ENCODE results near the gene COL7A1.

COL7A1 gene

DNA sequence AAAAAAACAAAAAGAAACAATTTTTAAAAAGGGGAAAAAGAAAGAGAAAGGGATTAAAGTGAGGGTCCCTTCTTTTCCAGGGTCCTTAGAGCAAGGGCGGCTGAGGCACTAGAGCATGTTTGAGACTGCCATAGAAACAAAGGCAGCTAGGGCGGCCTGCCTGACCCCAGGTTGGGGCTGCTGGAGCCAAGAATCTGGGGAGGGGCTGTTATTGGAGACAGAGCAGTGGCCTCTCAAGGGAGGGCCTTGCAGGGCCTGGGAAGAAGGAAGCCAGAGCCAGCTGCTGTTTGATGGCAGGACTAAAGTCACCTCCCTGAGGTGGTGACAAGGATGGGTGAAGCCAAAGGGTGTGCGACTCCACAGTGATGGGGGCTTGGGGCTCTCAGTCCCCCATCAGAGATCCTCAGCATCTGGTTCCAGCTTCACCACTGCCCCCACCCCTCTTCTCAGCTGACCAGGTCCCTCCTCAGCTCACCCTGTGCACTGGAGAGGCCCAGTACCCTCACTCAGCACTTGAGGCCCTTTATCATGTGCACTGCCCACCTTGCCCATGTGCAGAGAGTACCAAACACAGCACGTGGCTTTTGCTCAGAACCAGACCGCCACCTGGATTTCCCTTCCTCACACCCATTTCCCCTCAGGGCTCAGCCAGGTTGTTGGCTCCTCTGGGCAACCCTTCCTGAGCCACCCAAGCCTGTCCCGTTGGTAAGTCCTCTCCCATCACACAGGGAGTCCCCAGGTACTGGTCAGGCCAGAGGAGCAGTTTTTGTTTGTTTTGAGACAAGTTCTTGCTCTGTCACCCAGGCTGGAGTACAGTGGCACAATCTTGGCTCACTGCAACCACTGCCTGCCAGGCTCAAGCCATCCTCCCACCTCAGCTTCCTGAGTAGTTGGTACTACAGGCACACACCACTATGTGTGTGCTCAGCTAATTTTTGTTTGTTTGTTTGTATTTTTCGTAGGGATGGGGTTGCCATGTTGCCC, 24.7 kb upstream of the COL7A1 start:
- no peak for DNase-seq

DNA sequence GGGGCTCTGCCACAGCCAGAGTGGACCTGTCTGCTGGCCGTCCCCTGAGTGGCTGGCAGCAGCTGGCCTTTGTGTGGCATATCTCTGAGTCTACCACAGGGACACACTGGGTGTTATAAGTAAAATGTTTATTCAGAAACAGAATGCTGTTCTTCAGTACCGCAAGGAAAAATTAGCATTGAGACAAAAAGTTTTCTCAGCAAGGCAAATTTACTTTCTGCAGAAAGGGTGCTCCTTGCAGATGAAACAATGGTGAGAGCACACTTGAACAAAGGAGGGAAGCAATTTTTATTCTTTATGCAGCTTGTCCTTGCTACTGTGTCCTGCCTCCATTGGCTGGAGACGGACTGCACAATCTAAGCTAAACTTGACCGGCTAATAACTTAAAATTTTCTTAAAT, 22.4 kb upstream of the COL7A1 start:
- no peak for DNase-seq

DNA sequence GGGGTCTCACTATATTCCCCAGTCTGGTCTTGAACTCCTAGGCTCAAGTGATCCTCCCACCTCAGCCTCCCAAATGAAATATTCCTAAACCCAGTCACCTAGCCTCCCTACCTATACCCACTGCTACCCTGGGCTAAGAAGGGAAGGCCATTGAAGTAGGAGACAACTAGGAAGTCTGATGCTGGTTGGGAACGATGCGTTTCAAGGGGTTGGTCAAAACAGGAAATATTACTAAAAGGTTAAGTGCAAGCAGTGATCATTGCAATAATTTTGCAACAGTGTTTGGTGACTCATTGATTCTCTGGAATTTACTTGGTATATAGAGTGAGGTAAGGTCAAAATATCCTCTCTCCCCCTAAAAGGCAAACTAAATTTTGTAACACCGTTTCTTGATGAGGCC, 18.9 kb upstream of the COL7A1 start:
- no peak for DNase-seq

DNA sequence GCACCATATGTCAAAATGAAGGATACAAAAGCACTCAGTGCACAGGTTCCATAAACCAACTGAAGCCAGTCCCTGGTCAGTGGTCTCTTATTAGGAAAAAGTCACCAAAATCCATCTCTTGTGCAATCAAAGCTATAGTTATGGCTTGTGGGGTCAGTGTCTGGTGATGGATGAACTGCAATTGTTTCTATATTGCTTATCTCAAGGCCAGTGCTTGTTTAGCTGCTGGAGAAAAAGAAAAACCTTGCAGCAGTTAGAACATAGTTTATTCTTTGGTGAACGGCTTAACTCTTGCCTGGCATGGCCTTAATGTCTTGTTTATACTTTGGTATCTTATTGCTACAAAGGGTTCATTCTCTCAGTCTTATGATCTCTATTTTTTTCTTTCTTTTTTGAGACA, 17.2 kb upstream of the COL7A1 start:
- DNase-seq: no peak

DNA sequence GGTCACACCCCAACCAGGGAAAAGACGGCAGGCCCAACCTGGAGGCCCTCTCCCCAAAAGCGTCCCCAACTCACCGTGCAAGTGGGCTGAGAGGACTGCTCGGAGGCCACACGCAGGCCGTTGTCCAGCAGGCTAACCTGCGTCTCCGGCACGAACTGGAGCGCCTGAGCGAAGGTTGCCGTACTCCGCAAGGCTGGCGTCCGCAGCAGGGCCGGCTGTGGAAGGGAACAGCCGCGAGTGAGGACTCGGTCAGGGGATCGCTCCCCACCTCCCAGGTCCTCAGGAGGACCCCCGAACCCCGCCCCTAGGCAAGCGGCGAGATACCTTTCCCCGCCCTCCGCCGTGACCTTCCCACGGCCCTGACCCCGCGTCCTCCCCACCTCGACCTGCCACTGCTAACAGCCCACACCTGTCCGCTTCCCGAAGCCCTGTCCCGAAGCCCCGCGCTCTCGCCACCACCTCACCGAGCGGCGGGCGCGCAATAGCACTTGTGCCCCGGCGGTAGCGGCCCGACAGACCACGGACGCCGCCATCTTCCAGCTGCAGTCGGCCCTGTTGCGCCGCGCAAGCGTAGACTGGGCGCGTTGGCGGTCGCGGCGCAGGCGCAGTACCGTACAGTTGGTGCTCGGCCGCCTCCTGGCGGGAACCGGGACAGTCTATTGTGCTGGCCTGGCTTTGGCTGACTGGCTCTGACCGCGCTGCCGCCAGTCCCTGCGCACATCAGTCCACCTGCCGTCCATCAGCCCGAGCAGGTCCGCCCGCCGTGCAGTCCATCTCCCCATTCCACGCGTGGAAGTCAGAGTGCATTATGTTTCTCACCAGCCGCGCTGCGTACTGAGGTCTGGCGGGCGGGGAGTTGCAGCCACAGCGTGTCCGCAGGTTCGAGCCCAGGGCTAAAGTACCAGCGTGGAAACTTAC, 14.2 kb upstream of the COL7A1 start, which contains the start of gene UQCRC1:
Gene UQCRC1, minus strand, starts transcription at position 559 of the 918 bp plus-strand sequence. Its CDS starts 26 bp downstream, at position 533.
- DNase-seq: peak; percentile 83 to 91 (median 84)

DNA sequence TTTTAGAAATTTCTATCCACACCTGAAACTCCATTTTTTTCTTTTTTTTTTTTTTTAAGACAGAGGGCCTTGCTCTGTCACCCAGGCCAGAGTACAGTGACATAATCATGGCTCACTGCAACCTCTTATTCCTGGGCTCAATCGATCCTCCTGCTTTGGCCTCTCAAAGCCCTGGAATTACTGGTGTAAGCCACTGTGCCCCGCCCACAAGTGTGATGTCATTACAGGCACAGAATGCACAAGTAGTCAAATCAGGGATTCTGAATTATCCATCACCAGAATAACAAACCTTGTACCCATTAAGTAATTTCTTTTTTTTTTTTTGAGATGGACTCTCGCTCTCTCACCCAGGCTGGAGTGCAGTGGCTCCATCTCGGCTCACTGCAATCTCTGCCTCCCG, 12.4 kb upstream of the COL7A1 start:
- DNase-seq: no peak

DNA sequence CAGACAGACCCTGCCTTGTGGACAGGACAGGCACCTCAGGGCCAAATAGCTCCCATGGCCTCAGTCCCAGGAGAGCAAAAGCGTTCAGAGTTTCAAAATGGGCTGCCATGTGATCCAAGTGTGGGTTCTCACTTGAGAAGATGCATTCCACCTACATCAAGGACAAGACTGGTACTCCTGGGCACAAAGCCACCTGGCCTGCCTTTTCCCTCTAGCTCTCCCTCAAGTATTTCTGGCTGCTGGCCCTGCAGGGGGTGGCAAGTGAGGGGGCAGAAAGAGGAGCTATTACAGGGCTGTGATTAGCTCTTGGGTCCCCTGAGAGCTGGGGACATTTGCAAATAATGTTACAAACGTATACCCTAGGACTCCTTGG, 6.5 kb upstream of the COL7A1 start:
- no peak for DNase-seq

DNA sequence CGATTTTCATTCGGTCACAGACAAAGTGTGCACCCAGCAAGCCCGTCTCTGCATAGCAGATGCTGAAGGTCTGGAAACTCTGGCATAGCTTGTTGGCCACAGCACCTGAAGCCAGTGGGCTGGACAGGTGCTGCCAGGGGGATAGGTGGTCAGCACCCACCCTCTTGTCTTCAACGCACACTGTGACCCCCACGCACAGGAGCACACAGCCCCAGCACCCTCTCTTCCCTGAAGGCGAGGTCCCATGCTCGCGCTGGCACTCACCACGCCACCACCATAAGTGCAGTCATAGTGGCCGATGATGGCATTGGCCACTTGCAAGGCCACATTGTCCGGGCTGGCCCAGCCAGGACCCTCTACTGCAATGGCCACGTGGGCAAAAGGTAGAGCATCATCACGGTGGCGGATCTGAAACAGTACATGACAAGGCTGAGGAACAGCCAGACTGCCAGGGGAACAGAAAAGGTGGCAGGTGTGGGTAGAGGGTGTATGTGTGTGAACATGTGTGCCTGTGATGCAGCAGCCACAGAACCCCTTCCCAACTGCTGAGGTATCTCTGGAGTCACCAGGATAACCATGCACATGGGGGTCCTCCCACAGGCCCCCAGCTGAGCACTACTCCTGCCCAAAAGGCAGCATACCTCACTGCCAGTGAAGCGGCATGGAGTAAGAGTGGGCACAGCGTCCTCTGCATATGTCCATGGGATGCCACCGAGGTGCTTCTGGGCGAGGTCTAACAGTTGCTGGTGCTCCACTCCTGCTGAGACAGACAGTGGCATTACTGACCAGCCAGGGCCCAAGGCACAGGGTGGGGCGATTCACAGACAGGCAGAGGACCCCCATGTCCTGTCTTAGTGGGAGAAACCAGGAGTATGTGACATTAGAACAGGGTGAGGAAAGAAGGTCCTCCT, 5.8 kb upstream of the COL7A1 start:
- DNase-seq: no peak

DNA sequence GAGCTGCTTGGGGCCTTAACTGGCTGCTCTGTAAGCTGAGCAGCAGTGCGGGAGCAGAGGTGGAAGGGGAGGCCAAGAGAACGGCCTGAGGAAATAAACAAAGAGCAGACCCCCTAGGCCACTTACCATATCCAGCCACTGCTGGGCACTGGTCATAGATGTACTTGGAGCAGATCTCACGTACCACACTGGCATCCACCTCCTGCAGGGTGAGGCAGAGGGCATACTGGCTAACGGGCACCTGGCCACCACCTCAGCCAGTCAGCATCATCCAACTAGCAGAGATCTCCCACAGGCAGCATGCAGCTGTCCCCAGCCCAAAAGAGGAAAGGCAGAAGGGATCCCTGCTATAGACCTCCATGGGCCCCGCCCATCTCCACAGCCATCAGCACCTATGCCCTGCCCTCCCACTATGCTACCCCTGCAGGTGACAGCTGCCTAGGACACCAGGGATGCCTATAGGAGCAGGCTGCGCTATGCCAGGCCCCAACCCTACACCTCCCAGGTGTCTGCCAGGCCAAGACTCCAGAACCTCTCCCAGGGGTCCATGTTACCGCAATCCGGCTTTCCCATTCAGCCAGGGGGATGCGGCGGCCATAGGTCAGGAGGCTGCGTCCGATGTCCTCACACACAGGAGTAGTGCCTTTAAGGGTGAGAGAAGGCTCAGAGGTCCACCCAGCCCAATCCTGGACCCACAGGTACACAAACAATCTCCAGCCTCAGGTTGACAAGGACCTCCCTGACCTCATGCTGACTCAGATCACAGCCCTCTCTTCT, 4.6 kb upstream of the COL7A1 start:
- DNase-seq: no peak

DNA sequence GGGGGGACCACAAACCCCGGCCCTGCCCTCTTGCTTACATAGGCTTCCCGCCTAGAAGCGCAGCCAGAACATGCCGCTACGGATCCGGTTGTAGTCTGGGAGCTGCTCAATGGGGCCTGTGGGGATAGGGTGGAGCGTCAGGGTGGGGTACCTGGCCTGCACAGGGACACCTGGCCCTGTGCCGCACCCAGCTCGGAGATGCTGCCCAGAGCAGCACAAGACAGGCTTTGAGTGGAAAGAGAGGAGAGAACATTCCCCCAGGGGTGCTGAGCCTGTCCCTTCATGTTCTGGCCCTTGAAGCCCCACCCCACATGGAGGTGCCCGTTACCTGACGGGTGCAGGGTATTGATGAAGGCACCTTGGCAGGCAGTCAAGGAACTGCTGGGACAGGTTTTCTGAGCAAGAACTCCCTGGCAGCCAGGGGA, 4.0 kb upstream of the COL7A1 start:
- peak in 1 of 3 experiments; percentile 23 for DNase-seq

DNA sequence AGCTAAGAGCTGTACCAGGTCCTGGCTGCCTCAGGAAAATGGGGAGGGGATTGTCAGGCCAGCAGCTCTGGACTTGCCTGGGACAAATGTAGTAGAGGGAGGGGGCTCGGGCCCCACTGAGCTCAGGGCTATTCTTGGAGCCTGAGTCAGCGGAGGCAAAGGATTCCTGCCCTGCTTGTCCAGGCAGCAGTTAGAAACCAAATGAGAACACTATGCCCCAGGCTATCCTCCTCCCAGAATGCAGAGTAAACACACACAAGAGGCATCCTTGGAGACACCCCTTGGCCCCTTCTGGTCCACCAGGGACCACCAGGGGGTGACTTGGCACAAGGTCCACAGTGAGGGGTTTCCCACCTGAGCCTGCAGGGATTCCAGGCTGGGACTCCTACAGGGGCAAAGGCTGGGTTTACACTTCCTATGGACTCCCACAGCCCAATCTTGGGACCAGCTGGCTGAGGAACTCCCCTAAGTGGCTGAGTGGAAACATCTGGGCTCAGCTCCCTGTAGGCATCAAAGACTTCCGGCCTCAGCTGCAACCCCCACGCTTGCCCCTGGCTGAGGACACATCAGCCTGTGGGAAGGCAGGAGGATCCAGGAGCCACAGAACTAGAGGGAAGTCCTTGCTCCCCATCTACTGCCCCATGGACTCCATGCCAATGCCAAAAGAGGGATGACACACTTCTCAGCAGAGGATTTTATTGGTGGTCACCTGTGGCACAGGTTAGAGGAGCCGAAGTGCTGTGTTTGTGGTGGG, 3.4 kb upstream of the COL7A1 start:
- DNase-seq: peak in 2 of 3 experiments; percentile 56

DNA sequence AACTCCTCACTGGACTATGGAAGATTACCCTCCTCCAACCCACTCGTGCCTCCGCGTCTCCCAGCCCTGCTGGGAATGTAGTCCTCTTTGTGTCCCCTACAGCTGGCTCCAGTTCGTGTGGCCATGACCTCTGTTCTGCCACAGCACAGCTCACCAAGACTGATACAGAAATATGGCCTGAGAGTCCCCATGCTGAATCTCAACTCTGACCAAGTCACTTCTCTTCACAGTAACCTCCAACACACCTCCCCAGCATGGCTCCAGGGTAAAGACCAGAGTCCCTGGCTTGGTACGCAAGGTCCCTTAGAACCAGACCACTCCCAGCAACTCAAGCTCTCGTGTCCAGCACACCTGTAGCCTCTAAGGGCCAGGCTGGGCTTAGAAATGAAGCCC, 2.3 kb upstream of the COL7A1 start:
- no peak for DNase-seq

DNA sequence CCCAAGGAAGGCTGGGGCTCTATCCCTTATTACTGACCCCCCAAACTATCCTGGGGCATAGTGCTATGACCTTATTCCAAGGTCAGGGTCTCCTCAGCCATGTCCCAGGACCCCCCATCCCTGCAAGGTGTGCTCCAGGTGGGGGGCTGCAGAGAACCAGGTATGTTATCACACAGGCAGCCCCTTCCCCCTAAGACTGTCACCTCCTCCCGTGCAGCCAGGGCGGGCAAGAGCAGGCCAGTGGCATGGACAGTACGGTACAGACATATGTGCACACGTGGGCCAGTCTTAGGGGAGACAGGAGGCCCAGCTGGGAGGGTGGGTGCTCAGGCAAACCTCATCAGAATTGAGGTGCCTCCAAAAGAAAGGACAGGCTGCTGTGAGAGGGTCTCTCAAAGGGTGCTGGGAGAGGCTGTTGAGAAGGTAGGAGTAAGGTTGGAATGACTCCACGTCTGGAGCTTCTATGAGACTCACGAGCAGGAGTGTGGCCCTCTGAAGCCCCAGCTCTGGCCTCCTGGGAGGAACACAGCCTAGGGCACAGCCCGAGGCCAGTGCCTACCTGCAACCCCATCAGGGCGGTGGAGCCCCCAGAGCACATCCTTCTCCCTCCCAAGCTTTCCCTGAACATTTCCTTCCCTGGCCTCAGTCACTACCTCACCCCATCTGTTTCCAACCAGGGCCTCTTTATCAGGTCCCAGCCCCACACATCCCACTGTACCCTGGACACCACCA, 1.7 kb upstream of the COL7A1 start:
- no peak for DNase-seq

DNA sequence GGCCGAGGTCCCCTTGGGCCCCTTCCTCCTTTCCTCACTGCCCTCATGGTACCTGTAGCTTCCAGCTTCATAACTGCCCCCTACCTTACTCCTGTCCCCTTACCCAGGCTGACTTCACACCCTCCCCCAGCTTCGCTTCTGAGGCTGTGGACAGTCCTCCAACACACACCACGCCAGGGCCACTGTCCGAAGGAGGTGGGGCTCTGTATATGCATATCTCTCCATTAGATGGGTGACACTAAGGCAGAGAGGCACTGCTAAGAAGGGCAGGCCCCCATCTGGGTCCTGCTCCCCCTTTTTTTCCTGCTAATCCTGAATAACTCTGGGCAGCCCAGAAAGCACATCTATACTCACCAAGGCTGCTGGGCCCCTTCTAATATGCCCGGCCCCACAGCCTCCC, 1.0 kb upstream of the COL7A1 start:
- DNase-seq: no peak

DNA sequence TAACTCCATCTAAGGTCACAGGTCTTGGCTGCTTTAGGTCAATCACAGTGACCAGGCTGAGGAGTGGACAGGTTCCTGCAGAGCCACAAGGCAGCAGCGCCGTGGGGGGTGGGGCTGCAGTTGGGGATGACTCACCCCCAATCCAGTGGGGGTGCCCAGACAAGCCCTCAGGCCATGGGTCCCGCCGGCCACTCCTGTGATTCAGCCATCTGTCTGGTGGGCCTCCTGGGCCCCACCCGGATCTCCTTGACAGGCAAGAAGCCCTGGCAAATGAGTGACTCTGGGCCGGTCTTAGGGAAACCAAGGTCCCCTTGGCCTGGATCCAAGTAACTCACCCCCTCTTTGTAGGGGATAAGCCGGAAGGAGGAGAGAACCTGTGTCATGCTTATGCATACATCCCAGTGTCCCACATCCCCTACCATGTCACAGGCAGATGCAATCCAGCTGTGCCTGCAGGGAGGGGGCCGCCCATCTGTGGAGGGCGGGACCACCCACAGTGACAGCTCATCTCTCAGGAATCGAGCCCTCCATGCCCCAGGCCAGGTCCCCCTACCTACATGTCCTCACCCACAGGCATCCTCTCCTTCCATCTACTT, 495 bp upstream of the COL7A1 start:
- DNase-seq: no peak

DNA sequence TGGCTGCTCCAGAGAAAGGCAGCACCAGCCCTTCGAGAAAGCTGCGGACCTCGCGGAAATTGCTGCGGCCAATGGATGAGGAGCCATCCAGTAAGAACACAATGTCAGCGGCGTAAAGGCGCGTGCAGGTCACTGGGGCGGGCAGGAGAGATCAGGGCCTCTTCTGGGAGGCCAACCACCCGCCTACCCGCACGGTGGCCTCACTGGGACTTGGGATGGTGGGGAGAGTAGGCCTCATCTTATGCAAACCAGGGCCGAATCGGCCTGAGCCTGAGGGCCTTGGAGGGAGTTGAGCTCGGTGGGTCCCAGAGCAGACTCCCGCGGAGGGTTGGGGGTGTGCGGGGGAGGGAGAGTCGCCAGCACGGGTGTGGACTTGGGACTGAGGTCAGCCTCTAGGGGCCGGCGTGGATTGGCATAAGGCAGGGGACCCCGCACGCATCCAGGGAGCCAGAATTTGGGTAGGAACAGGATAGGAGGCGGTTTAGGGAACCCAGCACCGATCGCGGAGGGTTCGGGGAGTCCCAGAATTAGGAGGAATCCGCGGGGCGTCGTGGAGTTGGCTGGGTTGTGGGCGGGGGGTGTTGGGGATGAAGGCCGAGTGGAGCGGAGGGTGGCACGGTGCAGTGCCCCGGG, 596 bp downstream of the COL7A1 start:
- DNase-seq: no peak

DNA sequence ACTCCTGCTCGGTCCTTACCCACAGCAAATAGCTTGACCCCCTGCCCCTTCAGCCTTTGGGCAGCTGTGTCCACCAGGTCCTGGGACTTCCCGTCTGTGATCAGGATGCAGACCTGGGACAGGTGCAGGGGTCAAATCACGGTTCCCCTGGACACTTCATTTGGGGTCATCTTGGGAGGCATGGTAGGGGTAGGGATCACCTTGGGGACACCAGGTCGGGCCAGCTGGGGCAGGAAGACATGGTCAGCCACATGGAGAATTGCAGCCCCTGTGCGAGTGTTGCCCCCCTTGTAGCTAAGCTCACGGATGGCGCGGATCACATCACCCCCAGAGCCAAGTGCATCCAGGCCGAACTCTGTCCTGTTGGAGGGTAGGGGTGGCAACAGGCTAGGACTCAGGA, 1.8 kb downstream of the COL7A1 start:
- DNase-seq: no peak

DNA sequence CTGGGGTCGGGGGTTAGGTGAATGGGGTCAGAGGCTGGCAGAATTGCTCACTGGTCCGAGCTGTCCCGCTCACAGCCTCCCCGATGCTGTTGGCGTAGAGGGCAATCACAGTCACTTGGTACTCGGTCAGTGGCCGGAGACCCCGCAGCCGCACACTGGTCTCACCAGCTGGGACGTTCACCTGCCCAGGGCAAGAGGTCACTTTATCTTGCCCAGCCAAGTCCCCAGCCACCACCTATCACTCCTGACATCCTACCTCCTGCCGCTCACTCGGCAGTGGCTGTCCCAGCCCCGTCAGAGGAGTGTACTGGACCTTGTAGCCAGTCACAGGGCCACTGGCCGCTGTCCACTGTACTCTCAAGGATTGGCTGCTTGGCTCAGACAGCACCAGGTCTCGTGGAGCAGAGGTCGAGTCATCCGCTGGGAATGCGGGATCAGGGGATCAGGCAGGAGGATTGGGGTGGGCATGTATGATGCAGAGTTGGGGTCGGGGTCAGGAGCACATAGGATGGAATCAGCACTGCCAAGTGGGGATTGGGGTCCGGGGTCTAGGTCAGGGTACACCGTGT, 2.5 kb downstream of the COL7A1 start:
- no peak for DNase-seq
